AG08396 (cell line): ENCODE results near the gene CKMT2.

Experiments
- DNase-seq: peaks from one replicate; pipeline ENCODE4 v3.0.0; 2012; ENCODE audit warnings: low spot score, mixed read lengths

Gene CKMT2

GRCh38 chr5:81216152-81216551 is 17.0 kb upstream of the CKMT2 start:
- no peak for DNase-seq

DNA sequence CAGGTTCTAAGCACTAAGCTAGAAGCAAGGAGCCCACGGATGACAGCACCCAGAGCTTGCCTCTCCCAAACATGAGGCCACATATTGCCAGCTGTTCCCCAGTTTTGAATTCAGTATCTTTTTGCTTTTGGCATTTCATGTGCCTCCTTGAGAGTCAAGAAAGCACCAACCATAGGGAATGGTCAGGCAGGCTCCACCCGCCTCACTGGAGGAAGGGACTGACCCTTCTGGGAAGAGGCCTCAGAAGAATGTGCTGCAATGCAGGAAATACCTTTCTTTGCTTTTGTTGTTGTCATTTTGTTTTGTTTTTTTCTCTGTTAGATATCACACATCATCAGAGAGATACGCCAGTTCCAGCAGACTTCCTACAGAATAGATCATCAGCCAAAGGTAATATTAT is 13.7 kb upstream of the CKMT2 start:
- DNase-seq: no peak

DNA sequence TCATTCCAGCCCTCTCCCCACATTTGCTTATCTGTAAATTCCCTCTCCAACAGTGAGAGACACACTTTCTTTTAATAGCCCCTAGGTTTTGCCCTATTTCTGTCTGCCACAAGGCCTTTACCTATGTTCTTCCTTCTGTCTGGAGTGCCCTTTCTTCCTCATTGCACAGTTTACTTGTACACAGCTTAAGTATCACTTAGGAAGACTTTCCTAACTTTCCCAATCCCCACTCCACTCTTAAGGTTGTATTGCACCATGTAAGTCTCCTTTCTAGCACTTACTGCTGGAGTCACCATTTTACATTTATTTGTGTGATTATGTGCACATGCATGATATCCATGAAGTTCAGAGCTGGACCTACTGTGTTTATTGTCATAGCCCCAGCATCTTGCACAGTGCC is 10.8 kb upstream of the CKMT2 start:
- DNase-seq: no peak

DNA sequence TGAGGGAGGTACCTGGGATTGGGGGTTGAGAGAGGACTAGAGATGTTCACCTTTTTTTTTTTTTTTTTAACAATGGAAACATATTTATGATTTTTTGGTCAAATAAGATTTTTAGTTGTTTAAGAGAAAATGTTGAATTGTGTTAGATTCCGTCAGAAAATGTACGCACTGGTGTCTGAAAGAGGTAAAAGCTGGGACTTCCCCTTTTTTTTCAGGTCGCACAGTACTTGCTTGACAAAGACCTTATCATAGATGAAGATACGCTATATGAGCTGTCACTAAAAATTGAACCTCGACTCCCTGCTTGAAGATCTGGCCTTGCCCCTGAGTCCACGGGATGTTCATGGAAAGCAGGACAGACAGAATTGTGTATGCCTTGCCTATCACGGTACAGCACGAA is 7.7 kb upstream of the CKMT2 start:
- no peak for DNase-seq

- no peak for DNase-seq
Observed at GRCh38 chr5:81226286-81226685, 6.8 kb upstream of the CKMT2 start.

DNA sequence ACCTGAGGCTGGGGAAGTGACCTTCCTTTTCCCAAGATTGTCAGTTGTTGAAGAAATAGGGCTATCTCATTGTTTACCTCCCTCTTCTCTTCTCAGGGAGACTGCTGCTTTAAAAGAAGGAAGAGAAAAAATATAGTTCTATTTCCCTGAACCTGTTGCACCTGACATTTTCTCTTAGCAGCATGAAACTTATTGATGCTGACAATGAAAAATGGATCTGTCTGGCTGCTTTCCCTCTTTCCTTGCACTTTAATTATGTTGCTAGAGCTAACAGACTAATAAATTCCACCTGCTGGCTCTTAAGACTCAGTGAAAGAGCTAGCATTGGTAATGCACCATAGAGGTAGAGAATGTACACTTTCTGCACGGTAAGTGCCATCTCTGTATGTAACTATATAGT is 6.2 kb upstream of the CKMT2 start:
- no peak for DNase-seq

DNA sequence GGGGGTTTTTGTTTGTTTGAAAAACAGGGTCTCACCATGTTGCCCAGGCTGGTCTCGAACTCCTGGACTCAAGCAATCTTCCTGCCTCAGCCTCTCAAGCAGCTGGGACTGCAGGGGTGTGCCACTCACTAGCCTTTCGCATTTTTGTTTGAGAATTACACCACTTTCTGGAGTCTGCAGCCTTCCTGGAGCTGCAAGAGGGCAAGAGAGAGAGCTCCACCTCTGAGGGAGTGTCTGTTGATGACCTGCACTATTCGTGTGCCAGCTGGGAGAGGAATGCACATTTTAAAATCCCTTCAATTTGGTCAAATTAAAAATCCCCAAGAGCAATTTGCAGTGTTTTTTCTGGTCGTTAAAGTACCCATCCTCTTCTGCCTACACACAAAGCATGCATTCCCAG is 5.0 kb upstream of the CKMT2 start:
- no peak for DNase-seq

GRCh38 chr5:81230416-81230815 is 2.7 kb upstream of the CKMT2 start:
- no peak for DNase-seq

GRCh38 chr5:81232464-81233079 is 550 bp upstream of the CKMT2 start:
- DNase-seq: peak; percentile 81

DNA sequence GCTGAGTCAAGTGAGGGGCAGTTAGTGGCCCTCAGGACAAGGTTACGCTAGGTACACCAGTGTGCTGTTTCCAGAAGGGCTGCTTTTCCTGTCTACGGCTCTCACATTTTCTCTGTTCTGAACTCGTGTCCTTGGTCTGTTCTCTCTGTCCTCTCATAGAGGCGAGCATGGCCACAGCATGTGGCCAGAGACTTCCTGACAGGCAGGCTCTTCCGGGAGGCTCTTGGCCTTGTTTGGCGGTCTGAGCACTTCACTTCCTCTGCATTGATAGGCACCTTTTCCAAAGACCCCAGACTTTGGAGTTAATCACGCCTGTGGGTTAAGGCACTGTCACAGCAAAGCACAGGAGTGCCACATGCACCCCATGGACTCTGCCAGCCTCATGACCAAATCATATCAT is 1.2 kb downstream of the CKMT2 start:
- DNase-seq: no peak

DNA sequence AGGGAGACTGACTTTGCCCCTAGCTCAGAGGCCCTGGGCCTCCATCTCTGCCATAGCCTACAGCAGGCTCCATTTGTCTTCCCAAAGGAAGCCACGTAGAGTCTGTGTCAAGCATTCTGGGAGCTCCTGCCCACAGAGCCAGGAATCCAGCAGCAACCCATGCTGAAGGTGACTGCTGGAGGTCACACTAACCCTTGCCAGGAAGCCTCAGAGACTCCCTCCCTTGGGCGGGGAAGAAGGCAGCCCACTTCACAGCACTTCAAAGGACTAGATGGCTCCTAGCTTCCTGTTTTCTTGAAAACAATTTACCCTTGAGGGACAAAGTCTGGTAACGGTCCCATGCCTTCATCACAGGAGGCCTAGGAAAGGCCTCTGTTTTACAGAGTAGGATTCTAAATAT is 1.7 kb downstream of the CKMT2 start:
- DNase-seq: no peak

GRCh38 chr5:81235287-81236072 is 2.4 kb downstream of the CKMT2 start:
- no peak for DNase-seq

- no peak for DNase-seq
Observed at GRCh38 chr5:81238460-81238859, 5.3 kb downstream of the CKMT2 start.

DNA sequence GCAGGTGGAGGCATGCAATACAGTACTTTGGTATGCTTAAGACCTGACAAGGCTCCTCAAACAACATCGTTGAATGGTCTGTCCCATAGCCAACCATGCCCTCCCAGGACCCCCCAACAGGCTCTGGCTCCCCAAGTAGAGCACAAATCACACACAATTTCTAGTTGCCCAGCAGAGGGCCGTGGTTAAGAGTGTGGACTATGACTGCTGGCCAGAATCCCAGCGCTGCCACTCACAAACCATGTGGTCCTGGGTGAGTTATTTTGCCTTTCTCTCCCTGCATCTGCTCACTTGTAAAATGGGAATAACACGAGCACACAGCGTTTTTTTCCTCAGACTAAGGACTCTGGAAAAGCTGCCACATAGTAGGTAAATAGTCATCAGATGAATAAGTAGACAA is 6.5 kb downstream of the CKMT2 start:
- DNase-seq: no peak

- no peak for DNase-seq
Observed at GRCh38 chr5:81241001-81241400, 7.9 kb downstream of the CKMT2 start.

GRCh38 chr5:81241961-81242648 is 9.0 kb downstream of the CKMT2 start:
- no peak for DNase-seq

- DNase-seq: no peak
Observed at GRCh38 chr5:81242906-81243436, 9.8 kb downstream of the CKMT2 start.

- no peak for DNase-seq
Observed at GRCh38 chr5:81244451-81244850, 11.3 kb downstream of the CKMT2 start.

- no peak for DNase-seq
Observed at GRCh38 chr5:81245871-81246235, 12.7 kb downstream of the CKMT2 start.

DNA sequence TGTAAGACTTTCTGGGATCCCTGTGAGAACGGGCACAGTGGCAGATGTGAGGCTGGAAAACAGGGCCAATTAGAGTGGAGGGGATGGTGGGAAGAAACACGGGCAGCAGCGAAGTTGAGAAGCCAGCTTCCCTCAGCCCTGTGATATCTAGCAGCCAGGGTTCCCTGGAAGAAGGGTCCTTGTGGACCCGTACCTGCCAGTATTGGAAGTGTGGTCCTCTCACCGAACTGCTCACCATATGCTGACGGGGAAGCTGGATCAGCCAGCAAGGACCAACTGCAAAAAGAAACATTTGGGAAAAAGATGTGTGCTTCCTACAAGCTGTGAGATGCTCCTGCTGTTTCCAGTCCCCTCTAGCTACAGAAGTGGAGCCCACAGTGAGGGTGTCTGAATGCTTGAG is 13.6 kb downstream of the CKMT2 start:
- no peak for DNase-seq

GRCh38 chr5:81247441-81247972 is 14.4 kb downstream of the CKMT2 start:
- peak; percentile 34 for DNase-seq

- DNase-seq: no peak
Observed at GRCh38 chr5:81249240-81249639, 16.1 kb downstream of the CKMT2 start.

GRCh38 chr5:81250004-81250403 is 16.9 kb downstream of the CKMT2 start:
- no peak for DNase-seq
